A549 treated with Hydrocortisone at 1 μM for 4 hours (cell line): Measurements from ENCODE around the gene IL17RC. TPM values are rescaled to one million over a fixed set of nuclear protein-coding genes. Genes with fewer than 3 reads are reported as not detected.

ENCODE experiments used
- total RNA-seq: library from RNA; stranded (reverse); fragments of 200-300 nt; extraction: Qiagen RNA extraction; gene quantifications from 5 replicates; pipeline ENCODE4 v1.2.3, GENCODE V29; 2022

IL17RC gene
- 27.3 to 35.3 TPM (median 31.1 TPM) in 5 replicates for total RNA-seq

GRCh38 chr3:9916734-9917680 lies at the start of gene IL17RC:
Gene IL17RC (plus strand): TSS chr3:9917098. CDS start chr3:9917316, 218 bp downstream.

DNA sequence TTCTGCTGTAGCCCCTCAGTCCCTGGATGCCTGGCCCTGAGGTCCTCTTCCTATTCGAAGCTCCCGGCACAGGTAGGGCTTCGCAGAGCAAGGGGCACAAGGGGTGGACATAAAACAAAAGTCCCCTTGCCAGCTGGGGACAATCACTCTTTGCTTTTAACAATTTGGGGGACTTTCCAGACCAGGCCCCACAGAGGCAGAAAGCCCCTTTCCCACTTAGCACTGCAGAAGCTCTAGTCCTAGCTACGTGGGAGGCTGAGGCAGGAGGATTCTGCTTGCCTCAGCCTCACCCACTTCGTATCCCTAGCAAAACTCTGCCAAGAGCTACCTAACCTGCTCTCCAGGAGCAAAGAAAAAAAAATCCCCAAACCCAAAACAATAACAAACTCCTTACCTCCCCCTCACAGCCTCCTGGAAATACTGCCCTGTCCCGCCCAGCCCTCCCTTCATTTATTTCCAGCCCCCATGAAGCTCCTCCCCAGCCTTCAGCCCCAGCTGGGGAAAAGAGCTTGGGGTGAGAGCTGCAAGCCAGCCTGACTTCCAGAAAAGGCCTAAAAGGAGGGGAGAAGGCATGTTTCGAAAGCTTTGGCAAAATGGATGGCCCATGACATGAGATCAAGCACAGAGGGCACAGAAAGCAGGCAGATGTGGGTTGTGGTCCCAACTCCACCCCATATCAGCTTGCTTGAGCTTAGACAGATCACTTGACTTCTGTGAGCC lies 36.9 kb upstream of the IL17RC start, which contains the start of gene CIDEC:
CIDEC (minus strand) TSS at position 424 of the 720 bp plus-strand sequence. CDS start 1,767 bp downstream, outside the sequence.

DNA sequence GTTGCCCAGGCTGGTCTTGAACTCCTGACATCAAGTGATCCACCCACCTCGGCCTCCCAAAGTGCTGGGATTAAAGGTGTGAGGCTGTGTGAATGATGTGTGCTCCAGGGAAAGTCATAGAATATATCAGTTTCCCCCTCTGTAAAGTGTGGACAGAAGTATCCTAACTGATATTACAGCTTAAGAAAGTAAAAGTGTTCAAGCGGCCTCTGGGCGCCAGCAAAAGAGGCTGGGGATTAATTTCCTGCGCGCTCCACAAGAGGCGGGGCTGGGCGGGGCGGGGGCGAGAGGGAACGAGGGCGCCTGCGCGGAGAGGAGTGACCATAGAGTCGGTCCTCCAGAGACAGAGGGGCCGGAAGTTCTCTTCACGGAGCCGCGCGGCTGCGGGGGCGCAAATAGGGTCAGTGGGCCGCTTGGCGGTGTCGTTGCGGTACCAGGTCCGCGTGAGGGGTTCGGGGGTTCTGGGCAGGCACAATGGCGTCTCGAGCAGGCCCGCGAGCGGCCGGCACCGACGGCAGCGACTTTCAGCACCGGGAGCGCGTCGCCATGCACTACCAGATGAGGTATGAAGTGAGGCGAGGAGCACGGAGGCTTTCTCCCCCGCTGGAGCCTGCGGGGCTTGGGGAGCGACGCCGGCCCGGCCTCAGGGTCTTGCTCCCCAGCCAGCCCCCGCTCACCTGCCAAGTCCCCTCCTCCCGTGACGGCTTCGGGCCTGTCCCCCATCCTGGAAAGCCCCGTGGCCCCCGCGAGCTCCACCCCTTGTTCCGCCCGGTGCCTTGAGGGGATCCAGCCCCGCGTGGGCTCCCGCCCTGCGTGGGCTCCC lies 26.4 kb upstream of the IL17RC start, which contains the start of gene JAGN1:
JAGN1 (plus strand) TSS at position 362 of the 823 bp plus-strand sequence; CDS start at position 475, 113 bp downstream.

GRCh38 chr3:9902372-9903237 lies 14.3 kb upstream of the IL17RC start, which contains the start of gene IL17RE:
Gene IL17RE (plus strand): TSS chr3:9902848. CDS start chr3:9902933, 85 bp downstream.

GRCh38 chr3:9933561-9934234 lies 16.8 kb downstream of the IL17RC start, which contains the start of gene CRELD1:
Gene CRELD1 (plus strand): TSS chr3:9933834. CDS start chr3:9934439, 605 bp downstream.

GRCh38 chr3:9951962-9952805 lies 35.3 kb downstream of the IL17RC start, which contains the start of gene PRRT3:
Gene PRRT3 (minus strand): TSS chr3:9952408. CDS start chr3:9950115, 2,293 bp downstream.

Other genes starting within 250 kb of the IL17RC start
- 0.10 to 0.30 TPM (median 0.18 TPM) in 5 replicates for gene CPNE9, start 213.3 kb upstream of the IL17RC start, total RNA-seq
- gene BRPF1, start 185.4 kb upstream of the IL17RC start, total RNA-seq = 16.3 to 20.4 TPM (median 18.2 TPM) in 5 replicates
- 13.5 to 18.2 TPM (median 16.6 TPM) in 5 replicates for gene OGG1, start 167.1 kb upstream of the IL17RC start, total RNA-seq
- 14.6 to 18.4 TPM (median 17.2 TPM) in 5 replicates for gene CAMK1, start 147.2 kb upstream of the IL17RC start, total RNA-seq
- gene TADA3, start 124.6 kb upstream of the IL17RC start, total RNA-seq = 58.9 to 62.3 TPM (median 60.1 TPM) in 5 replicates
- gene ARPC4, start 124.0 kb upstream of the IL17RC start, total RNA-seq = 152 to 264 TPM (median 157 TPM) in 5 replicates
- gene TTLL3, start 106.8 kb upstream of the IL17RC start, total RNA-seq = 7.1 to 7.8 TPM (median 7.4 TPM) in 5 replicates
- 51.9 to 63.3 TPM (median 60.5 TPM) in 5 replicates for gene RPUSD3, start 73.1 kb upstream of the IL17RC start, total RNA-seq
- gene CIDEC, start 36.8 kb upstream of the IL17RC start, total RNA-seq = 61.6 to 88.8 TPM (median 71.7 TPM) in 5 replicates
- 78.5 to 106 TPM (median 99.5 TPM) in 5 replicates for gene JAGN1, start 26.5 kb upstream of the IL17RC start, total RNA-seq
- gene IL17RE, start 14.2 kb upstream of the IL17RC start, total RNA-seq = 1.4 to 2.3 TPM (median 1.6 TPM) in 5 replicates
- 11.6 to 14.0 TPM (median 13.1 TPM) in 5 replicates for gene CRELD1, start 16.7 kb downstream of the IL17RC start, total RNA-seq
- 1.4 to 1.9 TPM (median 1.6 TPM) in 5 replicates for gene PRRT3, start 35.3 kb downstream of the IL17RC start, total RNA-seq
- gene EMC3, start 69.7 kb downstream of the IL17RC start, total RNA-seq = 110 to 145 TPM (median 116 TPM) in 5 replicates
- 16.5 to 24.4 TPM (median 18.0 TPM) in 5 replicates for gene FANCD2, start 109.3 kb downstream of the IL17RC start, total RNA-seq
- gene FANCD2OS, start 191.2 kb downstream of the IL17RC start, total RNA-seq = not detected in 5 replicates
- gene BRK1, start 198.6 kb downstream of the IL17RC start, total RNA-seq = 166 to 178 TPM (median 176 TPM) in 5 replicates
- 24.8 to 31.4 TPM (median 29.0 TPM) in 5 replicates for gene VHL, start 224.7 kb downstream of the IL17RC start, total RNA-seq
- 12.1 to 17.6 TPM (median 15.7 TPM) in 5 replicates for gene IRAK2, start 247.8 kb downstream of the IL17RC start, total RNA-seq